ENCODE measurements around the gene GJB2.

GJB2 gene

DNA sequence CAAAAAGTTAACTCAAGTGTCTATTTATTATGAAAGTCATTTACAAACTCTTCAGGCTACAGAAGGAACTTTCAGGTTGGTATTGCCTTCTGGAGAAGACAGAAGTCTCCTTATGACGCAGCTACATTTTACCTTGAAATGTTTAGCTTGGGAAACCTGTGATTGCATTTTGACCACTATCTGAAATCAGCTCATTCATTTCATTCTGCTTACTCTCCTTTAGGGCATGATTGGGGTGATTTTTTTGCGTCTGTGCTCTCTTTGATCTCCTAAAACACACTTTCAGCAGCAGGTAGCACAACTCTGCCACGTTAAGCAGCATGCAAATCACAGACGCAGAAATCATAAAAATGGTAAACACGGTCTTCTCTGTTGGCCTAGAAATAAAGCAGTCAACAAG is 29.8 kb upstream of the GJB2 start:
- Histone ChIP-seq H3K4me3 (IDR thresholded peaks at IDR 0.05; ENCODE audit: insufficient read depth, low read depth, low read length) (no peak overlapping the region), H4K20me1 (ENCODE audit: insufficient read depth) (no peaks in the 10 kb centered on the region), H3K27me3 (ENCODE audit: insufficient read depth, low read depth) (no peaks in the 10 kb centered on the region), H3K36me3 (ENCODE audit: insufficient read depth) (no peaks in the 10 kb centered on the region), H3K9ac (no peak overlapping the region), H3K27ac (no peak overlapping the region), H3K4me2 (no peak overlapping the region), H2AFZ (ENCODE audit: low read depth) (no peak overlapping the region), H3K79me2 (ENCODE audit: insufficient read depth, low read depth) (no peaks in the 10 kb centered on the region), H3K4me1 (ENCODE audit: low read depth, poor library complexity, severe bottlenecking) (peaks cover 16% of the 10 kb centered on the region)
- TF ChIP-seq, protein P1, sequence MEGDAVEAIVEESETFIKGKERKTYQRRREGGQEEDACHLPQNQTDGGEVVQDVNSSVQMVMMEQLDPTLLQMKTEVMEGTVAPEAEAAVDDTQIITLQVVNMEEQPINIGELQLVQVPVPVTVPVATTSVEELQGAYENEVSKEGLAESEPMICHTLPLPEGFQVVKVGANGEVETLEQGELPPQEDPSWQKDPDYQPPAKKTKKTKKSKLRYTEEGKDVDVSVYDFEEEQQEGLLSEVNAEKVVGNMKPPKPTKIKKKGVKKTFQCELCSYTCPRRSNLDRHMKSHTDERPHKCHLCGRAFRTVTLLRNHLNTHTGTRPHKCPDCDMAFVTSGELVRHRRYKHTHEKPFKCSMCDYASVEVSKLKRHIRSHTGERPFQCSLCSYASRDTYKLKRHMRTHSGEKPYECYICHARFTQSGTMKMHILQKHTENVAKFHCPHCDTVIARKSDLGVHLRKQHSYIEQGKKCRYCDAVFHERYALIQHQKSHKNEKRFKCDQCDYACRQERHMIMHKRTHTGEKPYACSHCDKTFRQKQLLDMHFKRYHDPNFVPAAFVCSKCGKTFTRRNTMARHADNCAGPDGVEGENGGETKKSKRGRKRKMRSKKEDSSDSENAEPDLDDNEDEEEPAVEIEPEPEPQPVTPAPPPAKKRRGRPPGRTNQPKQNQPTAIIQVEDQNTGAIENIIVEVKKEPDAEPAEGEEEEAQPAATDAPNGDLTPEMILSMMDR (conservative IDR thresholded peaks at IDR 0.05; ENCODE audit: low read depth, low read length): no peak

DNA sequence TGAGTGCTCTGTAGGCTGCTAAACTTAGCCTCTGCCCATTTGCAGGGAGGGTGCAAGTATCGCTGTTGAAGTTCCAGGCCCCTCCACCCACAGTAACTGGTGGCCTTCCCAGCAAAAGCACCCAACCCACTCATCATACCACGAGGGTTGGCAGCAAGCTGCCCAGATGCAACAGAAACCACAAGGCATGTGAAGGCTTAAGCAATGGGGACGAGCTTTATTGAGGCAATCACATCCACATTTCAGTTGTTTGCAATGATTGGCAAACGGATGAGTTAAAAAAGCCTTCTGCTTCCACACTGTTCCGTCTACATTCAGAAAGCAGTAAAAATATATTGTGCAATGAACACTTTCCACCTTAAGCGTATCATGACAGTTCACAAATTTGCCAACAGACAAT is 29.0 kb upstream of the GJB2 start:
- H3K4me1 ChIP-seq (ENCODE audit: low read depth, poor library complexity, severe bottlenecking): peaks cover 16% of the 10 kb centered on the region
- no peaks in the 10 kb centered on the region for H3K79me2 ChIP-seq (ENCODE audit: insufficient read depth, low read depth)
- H3K27ac ChIP-seq: no peak overlapping the region
- no peak overlapping the region for H3K4me2 ChIP-seq
- H4K20me1 ChIP-seq (ENCODE audit: insufficient read depth): no peaks in the 10 kb centered on the region
- TF ChIP-seq, protein P1 (conservative IDR thresholded peaks at IDR 0.05; ENCODE audit: low read depth, low read length): no peak
- no peaks in the 10 kb centered on the region for H3K36me3 ChIP-seq (ENCODE audit: insufficient read depth)
- no peaks in the 10 kb centered on the region for H3K27me3 ChIP-seq (ENCODE audit: insufficient read depth, low read depth)
- H3K9ac ChIP-seq: no peak overlapping the region
- H2AFZ ChIP-seq (ENCODE audit: low read depth): no peak overlapping the region
- H3K4me3 ChIP-seq (IDR thresholded peaks at IDR 0.05; ENCODE audit: insufficient read depth, low read depth, low read length): no peak overlapping the region

DNA sequence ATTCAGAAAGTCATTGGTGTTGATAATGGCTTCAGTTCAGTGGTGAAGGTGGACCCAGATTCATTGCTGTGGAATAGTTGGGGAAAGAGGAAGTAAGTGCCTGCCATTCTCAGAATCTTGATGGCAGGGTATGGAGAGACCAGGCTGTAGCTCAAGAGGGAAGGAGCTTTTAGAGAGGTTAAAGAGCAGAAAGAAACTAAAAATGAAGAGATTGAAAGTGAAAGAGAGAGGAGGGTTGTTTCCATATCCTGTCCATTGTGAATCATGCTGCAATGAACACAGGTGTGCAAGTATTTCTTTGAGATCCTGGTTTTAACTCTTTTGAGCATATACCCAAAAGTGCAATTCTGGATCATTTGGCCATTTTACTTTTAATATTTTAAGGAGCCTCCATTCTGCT is 26.8 kb upstream of the GJB2 start:
- Histone ChIP-seq H3K4me2 (peak overlapping the region; percentile 74), H3K27me3 (ENCODE audit: insufficient read depth, low read depth) (no peaks in the 10 kb centered on the region), H2AFZ (ENCODE audit: low read depth) (peak overlapping the region; percentile 69), H3K27ac (peak overlapping the region; percentile 44), H3K36me3 (ENCODE audit: insufficient read depth) (no peaks in the 10 kb centered on the region), H3K79me2 (ENCODE audit: insufficient read depth, low read depth) (no peaks in the 10 kb centered on the region), H3K9ac (no peak overlapping the region), H4K20me1 (ENCODE audit: insufficient read depth) (no peaks in the 10 kb centered on the region), H3K4me1 (ENCODE audit: low read depth, poor library complexity, severe bottlenecking) (peaks cover 16% of the 10 kb centered on the region), H3K4me3 (IDR thresholded peaks at IDR 0.05; ENCODE audit: insufficient read depth, low read depth, low read length) (no peak overlapping the region)
- TF ChIP-seq, protein P1 (conservative IDR thresholded peaks at IDR 0.05; ENCODE audit: low read depth, low read length): no peak

GRCh38 chr13:20217168-20217567 is 24.4 kb upstream of the GJB2 start:
- H3K4me2 ChIP-seq: no peak overlapping the region
- peaks cover 16% of the 10 kb centered on the region for H3K4me1 ChIP-seq (ENCODE audit: low read depth, poor library complexity, severe bottlenecking)
- H3K79me2 ChIP-seq (ENCODE audit: insufficient read depth, low read depth): no peaks in the 10 kb centered on the region
- H4K20me1 ChIP-seq (ENCODE audit: insufficient read depth): no peaks in the 10 kb centered on the region
- H3K4me3 ChIP-seq (IDR thresholded peaks at IDR 0.05; ENCODE audit: insufficient read depth, low read depth, low read length): no peak overlapping the region
- H3K36me3 ChIP-seq (ENCODE audit: insufficient read depth): no peaks in the 10 kb centered on the region
- TF ChIP-seq, protein P1 (conservative IDR thresholded peaks at IDR 0.05; ENCODE audit: low read depth, low read length): no peak
- H2AFZ ChIP-seq (ENCODE audit: low read depth): no peak overlapping the region
- H3K27ac ChIP-seq: no peak overlapping the region
- no peaks in the 10 kb centered on the region for H3K27me3 ChIP-seq (ENCODE audit: insufficient read depth, low read depth)
- H3K9ac ChIP-seq: no peak overlapping the region
